Ishikawa (cell line): ENCODE measurements around the gene TRMT61A.

Experiments
- CEBPB ChIP-seq: IDR thresholded peaks from 2 replicates; pipeline ENCODE4 v1.6.1; 2012
- CREB1 ChIP-seq: IDR thresholded peaks from 2 replicates; pipeline ENCODE4 v1.6.1; 2012; ENCODE audit warnings: low read depth
- FOXM1 ChIP-seq: IDR thresholded peaks from 2 replicates; pipeline ENCODE4 v1.6.1; 2012; ENCODE audit warnings: low read depth, borderline replicate concordance
- REST ChIP-seq: IDR thresholded peaks from 2 replicates; pipeline ENCODE4 v1.6.1; 2012; ENCODE audit warnings: low read depth, mild to moderate bottlenecking
- TAF1 ChIP-seq: IDR thresholded peaks from 2 replicates; pipeline ENCODE4 v1.6.1; 2012; ENCODE audit warnings: low read depth, mild to moderate bottlenecking
- TCF12 ChIP-seq: IDR thresholded peaks from 2 replicates; pipeline ENCODE4 v1.6.1; 2012; ENCODE audit warnings: low read depth
- YY1 ChIP-seq: IDR thresholded peaks from 2 replicates; pipeline ENCODE4 v1.6.1; 2012; ENCODE audit warnings: low read depth
- ZBTB7A ChIP-seq: IDR thresholded peaks from 2 replicates; pipeline ENCODE4 v1.6.1; 2012; ENCODE audit warnings: low read depth
- TF ChIP-seq, protein P1 (sequence below): IDR thresholded peaks from 2 replicates; pipeline ENCODE4 v1.6.1; 2012

Gene TRMT61A

GRCh38 chr14:103584326-103584915, 55.4 kb downstream of the TRMT61A start:
- TF ChIP-seq CREB1 (no peak), REST (no peak), CEBPB (no peak), ZBTB7A (no peak), YY1 (no peak), TAF1 (no peak), TCF12 (no peak), FOXM1 (no peak)
- TF ChIP-seq, protein P1, sequence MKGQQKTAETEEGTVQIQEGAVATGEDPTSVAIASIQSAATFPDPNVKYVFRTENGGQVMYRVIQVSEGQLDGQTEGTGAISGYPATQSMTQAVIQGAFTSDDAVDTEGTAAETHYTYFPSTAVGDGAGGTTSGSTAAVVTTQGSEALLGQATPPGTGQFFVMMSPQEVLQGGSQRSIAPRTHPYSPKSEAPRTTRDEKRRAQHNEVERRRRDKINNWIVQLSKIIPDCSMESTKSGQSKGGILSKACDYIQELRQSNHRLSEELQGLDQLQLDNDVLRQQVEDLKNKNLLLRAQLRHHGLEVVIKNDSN, result no peak
